Heart left ventricle (tissue), 13 donors: ENCODE measurements around the gene HTR3B.

Experiments used
- CTCF ChIP-seq, 12 donors: fragments of 200-600 bp; sonication (generic) in 4 of 12; IDR thresholded peaks; one replicate each; pipeline versions ENCODE4 v1.5.0 to v1.8.0; 2018 to 2022; ENCODE audit warnings: antibody characterized with exemption in 12 of 12, mild to moderate bottlenecking in 5 of 12
- POLR2A ChIP-seq, 2 donors: fragments of 450-650 bp; IDR thresholded peaks; one replicate each; pipeline ENCODE4 v1.6.1; 2017; ENCODE audit warnings: antibody characterized with exemption in 2 of 2, mild to moderate bottlenecking in 2 of 2, moderate library complexity in 2 of 2
- donor health status: ischemic (EF 13 %, LVEDD 7.1; RV severe dilation, severe dysfunction).
- donor health status: DM: no; HTN: yes; CAD: no.
- donor health status: DM: no; HTN: no; CAD: no.
- donor health status: ischemic (EF 25% LVEDD 6.9; RV normal size, moderate dysfunction).
- donor health status: ischemic (EF 25% LVEDD 5.7; RV mildly dilated, moderate dysfunction).
- donor health status: ischemic (EF 35%, LVEDD 5.7; RV mildly dilated, moderate dysfunction).
- donor health status: nonischemic (EF 11% LVEDD 7.7; RV severe dilation, severe dysfunction).
- donor health status: DM: yes; HTN: yes; CAD: no.
- donor health status: PGD.
- donor health status: ischemic (EF 29% LVEDD 5.4; RV normal size, mild dysfunction).
- donor health status: nonischemic (EF 23%, LVEDD 6.1; RV moderate dilation, normal function).

GRCh38 chr11:113856966-113857759, 47.4 kb upstream of the HTR3B start:
- TF ChIP-seq POLR2A (IDR thresholded peaks at IDR 0.05) (no peak), CTCF (IDR thresholded peaks at IDR 0.05) (no peak)
